PC-9 (cell line): Measurements from ENCODE around the gene KRT73.

Source experiments
- CTCF ChIP-seq: fragments of 200-600 bp; sonication (generic); conservative IDR thresholded peaks from 2 replicates; pipeline ENCODE4 v1.6.1; 2017; ENCODE audit warnings: mixed run types, antibody characterized with exemption, mild to moderate bottlenecking, moderate library complexity
- EZH2 ChIP-seq: fragments of 200-600 bp; sonication (generic); IDR thresholded peaks from 2 replicates; pipeline ENCODE4 v1.8.0; 2017; ENCODE audit warnings: antibody characterized with exemption, low read depth

- TF ChIP-seq CTCF = no peak
- no peak for TF ChIP-seq EZH2
Measured at GRCh38 chr12:52602552-52602951, 15.8 kb downstream of the KRT73 start.
